WTC11 (cell line): ENCODE data around the gene BDH1.

Source experiments
- ATF1 ChIP-seq: sonication (generic); formaldehyde crosslinking; IDR thresholded peaks from 2 replicates; pipeline ENCODE4 v1.8.1; 2023; ENCODE audit warnings: mild to moderate bottlenecking, moderate library complexity, missing genetic modification reagents
- CREB1 ChIP-seq: sonication (generic); formaldehyde crosslinking; IDR thresholded peaks from 2 replicates; pipeline ENCODE4 v1.8.0; 2023; ENCODE audit warnings: mild to moderate bottlenecking, missing genetic modification reagents
- CTCF ChIP-seq: fragments of 200-600 bp; IDR thresholded peaks from 2 replicates; pipeline ENCODE4 v1.8.0; 2022; ENCODE audit warnings: antibody characterized with exemption
- ESRRA ChIP-seq: sonication (generic); formaldehyde crosslinking; IDR thresholded peaks from 2 replicates; pipeline ENCODE4 v1.8.1; 2022; ENCODE audit warnings: mild to moderate bottlenecking, missing genetic modification reagents, borderline replicate concordance
- SMAD3 ChIP-seq: sonication (generic); formaldehyde crosslinking; IDR thresholded peaks from 2 replicates; pipeline ENCODE4 v1.8.0; 2022; ENCODE audit warnings: missing genetic modification reagents, mild to moderate bottlenecking, borderline replicate concordance
- SP1 ChIP-seq: sonication (generic); formaldehyde crosslinking; conservative IDR thresholded peaks from 2 replicates; pipeline ENCODE4 v1.8.1; 2022; ENCODE audit warnings: missing genetic modification reagents
- TCF7 ChIP-seq: sonication (generic); formaldehyde crosslinking; IDR thresholded peaks from 2 replicates; pipeline ENCODE4 v1.8.0; 2022; ENCODE audit warnings: mild to moderate bottlenecking, low read depth, missing genetic modification reagents, moderate library complexity
- TEAD4 ChIP-seq: sonication (generic); formaldehyde crosslinking; IDR thresholded peaks from 2 replicates; pipeline ENCODE4 v1.8.0; 2022; ENCODE audit warnings: mild to moderate bottlenecking, missing genetic modification reagents
- ZNF232 ChIP-seq: sonication (generic); formaldehyde crosslinking; IDR thresholded peaks from 2 replicates; pipeline ENCODE4 v1.8.0; 2022; ENCODE audit warnings: mild to moderate bottlenecking, missing genetic modification reagents
- ZNF512 ChIP-seq: sonication (generic); formaldehyde crosslinking; IDR thresholded peaks from 2 replicates; pipeline ENCODE4 v1.8.1; 2022; ENCODE audit warnings: missing genetic modification reagents, borderline replicate concordance

GRCh38 chr3:197545571-197545970, 10.2 kb downstream of the BDH1 start:
- TF ChIP-seq TEAD4 (CRISPR knock-in tag), result no peak
- no peak for TF ChIP-seq CTCF
- TF ChIP-seq ESRRA (CRISPR knock-in tag), result no peak
- no peak for TF ChIP-seq ZNF512 (CRISPR knock-in tag)
- TF ChIP-seq SP1, result no peak
- TF ChIP-seq TCF7 (CRISPR knock-in tag), result no peak
- no peak for TF ChIP-seq ATF1 (CRISPR knock-in tag)
- TF ChIP-seq ZNF232, result no peak
- no peak for TF ChIP-seq SMAD3
- TF ChIP-seq CREB1 (CRISPR knock-in tag), result no peak
